Ectodermal cell (in vitro differentiated cells): ENCODE results near the gene CCDC57.
"Not testable (repeated sequence)": the region's sequence is repeated elsewhere in the genome, so short reads cannot be mapped to it uniquely, and the experiment has no call there.

ENCODE experiments used
- H3K27ac ChIP-seq: 2 replicates; pipeline ENCODE4 v1.7.0; 2013; ENCODE audit warnings: mild to moderate bottlenecking, low read depth, low read length; ENCODE audit not compliant: insufficient read depth, poor library complexity, severe bottlenecking
- H3K27me3 ChIP-seq: 2 replicates; pipeline ENCODE4 v1.7.0; 2013; ENCODE audit warnings: mild to moderate bottlenecking, low read length; ENCODE audit not compliant: insufficient read depth, control insufficient read depth, poor library complexity, severe bottlenecking
- H3K36me3 ChIP-seq: one replicate; pipeline ENCODE4 v1.7.0; 2013; ENCODE audit warnings: low read length; ENCODE audit not compliant: control insufficient read depth, insufficient read depth
- H3K4me1 ChIP-seq: one replicate; pipeline ENCODE4 v1.7.0; 2013; ENCODE audit warnings: low read length; ENCODE audit not compliant: control insufficient read depth, insufficient read depth
- H3K4me3 ChIP-seq: 2 replicates; pipeline ENCODE4 v1.7.0; 2013; ENCODE audit warnings: low read depth, low read length, control low read depth; ENCODE audit not compliant: insufficient read depth
- H3K9me3 ChIP-seq: 2 replicates; pipeline ENCODE4 v1.7.0; 2013; ENCODE audit warnings: mild to moderate bottlenecking, low read length, moderate library complexity; ENCODE audit not compliant: control insufficient read depth
- WGBS, 2 experiments: methylation state at CpG; one replicate each; pipeline ENCODE4 v1.1.7; 2013; ENCODE audit warnings: missing lambda C conversion rate in 2 of 2; 5-methylcytosine and 5-hydroxymethylcytosine counted together

CCDC57 gene

DNA sequence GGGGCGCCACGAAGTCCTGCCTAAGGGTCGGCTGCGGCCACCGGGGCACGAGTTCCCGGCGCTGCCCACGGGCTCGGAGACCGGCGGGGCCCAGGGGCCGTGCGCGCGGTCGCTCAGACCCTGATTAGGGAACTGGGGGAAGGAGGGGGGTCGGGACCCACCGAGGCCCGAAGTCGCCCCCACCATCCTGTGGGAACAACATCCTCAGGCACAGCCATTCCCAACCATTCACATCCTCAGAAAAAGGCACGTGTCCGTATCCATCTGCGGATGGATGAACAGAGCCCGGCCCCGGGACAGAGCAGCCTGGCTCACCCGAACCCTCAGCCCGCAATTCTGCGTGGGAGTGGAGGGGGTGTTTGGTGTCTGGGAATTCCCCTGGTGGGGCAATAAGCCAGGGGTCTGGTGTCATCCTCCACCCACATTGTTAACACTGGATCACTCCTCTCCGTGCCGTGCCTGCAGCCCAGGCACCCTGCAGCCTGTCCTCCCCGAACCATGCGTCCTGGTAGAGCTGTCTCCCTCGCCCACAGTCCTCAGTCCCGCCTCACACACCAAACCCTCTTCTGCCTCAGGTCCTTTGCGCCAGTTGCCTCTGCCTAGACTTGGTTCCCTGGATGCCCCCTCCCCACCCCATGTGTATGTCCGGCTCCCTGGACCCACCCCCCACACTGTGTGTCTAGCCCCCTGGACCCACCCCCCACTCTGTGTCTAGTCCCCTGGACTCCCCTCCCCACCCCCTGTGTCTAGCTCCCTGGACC lies 789 bp upstream of the CCDC57 start:
- H3K4me3 ChIP-seq: peak overlapping the region; percentile 87
- H3K27ac ChIP-seq: no peak overlapping the region
- peaks cover 14% of the 10 kb centered on the region for H3K27me3 ChIP-seq
- WGBS, 2 experiments: 11 to 12% methylated on average over 36 to 37 of the region's 37 CpGs
- no peaks in the 10 kb centered on the region for H3K9me3 ChIP-seq
- no peaks in the 10 kb centered on the region for H3K36me3 ChIP-seq
- no peaks in the 10 kb centered on the region for H3K4me1 ChIP-seq

DNA sequence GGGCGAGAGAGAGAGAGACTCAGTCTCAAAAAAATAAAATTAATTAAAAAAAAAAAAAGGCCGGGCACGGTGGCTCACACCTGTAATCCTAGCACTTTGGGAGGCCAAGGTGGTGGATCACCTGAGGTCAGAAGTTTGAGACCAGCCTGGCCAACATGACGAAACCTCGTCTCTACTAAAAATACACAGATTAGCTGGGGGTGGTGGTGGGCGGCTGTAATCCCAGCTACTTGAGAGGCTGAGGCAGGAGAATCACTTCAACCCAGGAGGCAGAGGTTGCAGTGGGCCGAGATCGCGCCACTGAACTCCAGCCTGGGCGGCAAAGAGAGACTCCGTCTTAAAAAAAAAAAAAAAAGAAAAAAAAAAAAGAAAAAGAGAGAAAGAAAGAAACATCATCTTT lies 2.0 kb downstream of the CCDC57 start:
- 94% methylated on average over 9 to 11 of the region's 11 CpGs for WGBS, 2 experiments
- peaks cover 14% of the 10 kb centered on the region for H3K27me3 ChIP-seq

DNA sequence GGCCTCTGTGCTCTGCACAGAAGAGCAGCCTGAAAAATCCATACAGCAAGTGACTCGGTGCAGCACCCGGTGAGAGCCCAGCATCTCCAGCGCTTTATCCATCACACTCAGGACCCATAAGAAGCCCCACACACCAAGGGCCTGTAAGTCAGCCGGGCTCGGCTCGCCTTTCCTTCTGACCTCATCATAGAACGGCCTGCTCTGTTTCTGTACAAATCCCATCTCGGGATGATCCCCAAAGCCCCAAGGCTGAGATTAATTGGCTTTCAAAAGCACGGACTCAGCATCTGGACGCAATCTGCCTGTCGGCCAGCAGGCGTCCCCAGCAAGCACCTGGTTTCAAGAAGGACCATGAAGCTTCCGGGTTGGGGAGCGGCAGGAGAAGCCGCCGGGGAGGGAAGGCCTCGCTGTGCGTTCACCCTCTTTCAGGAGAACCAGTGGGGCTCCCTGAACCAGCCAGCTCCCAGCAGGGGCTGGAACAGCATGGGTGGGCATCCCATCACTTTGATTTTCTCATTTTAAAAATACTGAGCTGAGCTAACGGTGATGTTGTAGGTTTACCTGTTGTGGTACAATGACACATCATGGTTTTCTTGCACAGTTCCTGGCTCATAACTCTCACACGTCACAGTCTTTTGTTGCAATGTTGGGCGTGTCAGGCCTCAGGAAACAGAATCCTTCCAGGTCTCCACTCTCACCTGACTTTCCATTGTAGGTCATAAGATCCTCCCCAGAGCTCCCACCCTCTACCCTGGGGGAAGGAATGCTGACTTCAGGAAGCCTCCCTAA lies 6.7 kb downstream of the CCDC57 start:
- Histone ChIP-seq H3K4me1 (no peaks in the 10 kb centered on the region), H3K27ac (no peak overlapping the region), H3K27me3 (no peaks in the 10 kb centered on the region), H3K9me3 (no peaks in the 10 kb centered on the region), H3K4me3 (no peak overlapping the region), H3K36me3 (no peaks in the 10 kb centered on the region)
- 38 to 39% methylated on average over 21 of the region's 21 CpGs for WGBS, 2 experiments

More for the DNA sequence above, 2.0 kb downstream of the CCDC57 start:
- not testable (repeated sequence) for H3K9me3 ChIP-seq, H3K4me1 ChIP-seq, H3K27ac ChIP-seq, H3K4me3 ChIP-seq, H3K36me3 ChIP-seq

DNA sequence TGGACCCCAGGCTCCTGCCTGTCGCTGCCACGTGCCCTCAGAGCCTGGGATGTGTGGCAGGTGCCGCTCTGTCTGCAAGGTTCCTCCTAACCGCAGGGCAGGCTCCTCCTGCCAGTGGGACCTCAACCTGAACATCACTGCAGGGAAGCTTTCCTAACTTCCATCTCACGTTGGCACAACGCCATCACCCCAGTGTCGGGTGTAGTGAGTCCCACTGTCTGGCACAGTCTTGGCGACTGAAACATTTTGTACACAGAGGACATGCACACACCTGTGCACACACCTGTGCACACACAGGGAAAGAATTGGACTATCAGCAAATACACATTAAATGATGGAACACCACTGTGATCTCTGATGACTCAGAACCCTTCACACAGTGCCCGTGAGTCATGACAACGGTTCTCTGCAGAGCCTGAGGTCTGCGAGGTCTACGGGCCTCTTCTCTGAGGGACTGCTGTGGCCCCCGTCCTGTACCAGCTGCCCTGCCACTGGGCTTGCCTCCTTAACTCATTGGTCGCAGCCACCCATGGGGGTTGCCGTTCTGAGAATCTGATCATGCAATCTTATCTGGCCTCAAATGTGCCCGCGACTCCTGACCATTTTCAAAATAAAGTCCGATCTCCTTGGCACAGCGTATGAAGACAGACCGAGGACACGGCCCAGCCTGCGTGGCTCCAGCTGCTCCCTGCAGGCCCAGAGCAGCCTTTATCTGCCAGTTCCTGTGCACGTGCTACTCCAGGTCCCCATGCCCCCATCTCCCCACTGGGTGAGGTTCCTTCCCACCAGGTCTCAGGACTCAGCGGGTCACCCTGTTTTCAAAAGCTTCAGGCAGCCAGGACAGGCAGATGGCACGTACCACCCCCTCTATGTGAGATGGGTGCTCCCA lies 7.6 kb downstream of the CCDC57 start:
- Histone ChIP-seq H3K4me1 (no peaks in the 10 kb centered on the region), H3K27ac (no peak overlapping the region), H3K36me3 (no peaks in the 10 kb centered on the region), H3K9me3 (no peaks in the 10 kb centered on the region), H3K27me3 (no peaks in the 10 kb centered on the region), H3K4me3 (no peak overlapping the region)
- 86 to 87% methylated on average over 25 of the region's 25 CpGs for WGBS, 2 experiments

DNA sequence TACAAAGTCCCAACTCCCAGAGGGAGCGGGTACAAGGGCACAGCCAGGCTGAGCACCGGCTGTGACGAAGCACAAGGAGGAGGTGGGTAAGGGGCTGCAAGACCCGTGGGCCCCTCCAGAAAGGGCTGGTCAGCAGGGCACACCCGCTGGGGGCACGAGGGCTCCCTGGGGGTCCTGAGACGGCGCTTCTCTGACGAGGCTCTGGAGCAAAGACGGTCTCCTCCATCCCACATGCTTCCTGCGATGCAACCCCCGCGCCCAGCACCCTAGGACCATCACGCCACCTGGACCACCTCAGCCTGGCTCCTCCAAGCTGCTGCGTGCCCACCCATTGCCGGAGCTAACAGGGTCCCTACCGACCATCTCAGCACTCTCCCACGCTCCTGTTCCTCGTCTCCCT lies 8.7 kb downstream of the CCDC57 start:
- WGBS, 2 experiments: 88 to 89% methylated on average over 19 of the region's 19 CpGs
- H3K4me1 ChIP-seq: no peaks in the 10 kb centered on the region
- H3K4me3 ChIP-seq: no peak overlapping the region
- no peaks in the 10 kb centered on the region for H3K36me3 ChIP-seq
- no peaks in the 10 kb centered on the region for H3K27me3 ChIP-seq
- H3K9me3 ChIP-seq: no peaks in the 10 kb centered on the region
- no peak overlapping the region for H3K27ac ChIP-seq

DNA sequence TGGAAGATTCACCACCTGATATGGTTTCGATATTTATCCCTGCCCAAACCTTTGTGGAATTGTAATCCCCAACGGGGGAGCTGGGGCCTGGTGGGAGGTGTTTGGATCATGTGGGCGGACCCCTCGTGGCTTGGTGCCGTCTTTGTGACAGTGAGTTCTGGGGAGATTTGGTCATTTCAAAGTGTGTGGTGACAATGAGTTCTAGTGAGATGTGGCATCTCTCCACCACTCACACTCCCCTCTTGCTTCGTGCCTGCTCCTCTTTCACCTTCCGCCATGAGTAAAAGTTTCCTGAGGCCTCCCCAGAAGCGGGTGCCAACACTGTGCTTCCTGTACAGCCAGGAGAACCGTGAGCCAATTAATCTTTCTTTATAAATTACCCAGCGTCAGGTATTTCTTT lies 9.7 kb downstream of the CCDC57 start:
- Histone ChIP-seq H3K4me3 (no peak overlapping the region), H3K27me3 (no peaks in the 10 kb centered on the region), H3K36me3 (no peaks in the 10 kb centered on the region), H3K27ac (no peak overlapping the region), H3K4me1 (no peaks in the 10 kb centered on the region), H3K9me3 (no peaks in the 10 kb centered on the region)
- 77 to 91% methylated on average over 9 to 10 of the region's 10 CpGs for WGBS, 2 experiments

DNA sequence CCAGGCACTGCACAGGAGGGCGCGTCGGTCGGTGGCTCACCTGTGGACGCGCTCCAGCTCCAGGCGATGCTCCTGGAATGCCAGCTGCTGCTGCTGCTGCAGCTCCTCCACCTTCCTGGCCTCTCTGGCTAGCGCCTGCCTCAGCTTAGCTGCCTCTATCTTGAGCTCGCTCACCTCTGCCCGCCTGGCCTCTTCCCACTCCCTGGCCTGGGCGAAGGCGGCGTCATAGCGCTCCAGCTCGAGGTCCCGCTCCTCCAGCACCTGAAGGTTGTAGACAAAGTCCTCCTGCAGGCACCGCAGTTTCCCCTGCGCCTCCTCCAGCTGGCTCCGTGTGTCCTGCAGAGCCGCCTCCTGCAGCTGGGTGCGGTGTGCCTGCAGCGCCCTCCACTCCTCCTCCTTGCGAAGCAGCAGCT lies 11.1 kb downstream of the CCDC57 start:
- H3K36me3 ChIP-seq: no peaks in the 10 kb centered on the region
- H3K27ac ChIP-seq: no peak overlapping the region
- H3K4me3 ChIP-seq: no peak overlapping the region
- H3K9me3 ChIP-seq: no peaks in the 10 kb centered on the region
- H3K4me1 ChIP-seq: no peaks in the 10 kb centered on the region
- WGBS, 2 experiments: 89% methylated on average over 23 of the region's 23 CpGs
- H3K27me3 ChIP-seq: no peaks in the 10 kb centered on the region

DNA sequence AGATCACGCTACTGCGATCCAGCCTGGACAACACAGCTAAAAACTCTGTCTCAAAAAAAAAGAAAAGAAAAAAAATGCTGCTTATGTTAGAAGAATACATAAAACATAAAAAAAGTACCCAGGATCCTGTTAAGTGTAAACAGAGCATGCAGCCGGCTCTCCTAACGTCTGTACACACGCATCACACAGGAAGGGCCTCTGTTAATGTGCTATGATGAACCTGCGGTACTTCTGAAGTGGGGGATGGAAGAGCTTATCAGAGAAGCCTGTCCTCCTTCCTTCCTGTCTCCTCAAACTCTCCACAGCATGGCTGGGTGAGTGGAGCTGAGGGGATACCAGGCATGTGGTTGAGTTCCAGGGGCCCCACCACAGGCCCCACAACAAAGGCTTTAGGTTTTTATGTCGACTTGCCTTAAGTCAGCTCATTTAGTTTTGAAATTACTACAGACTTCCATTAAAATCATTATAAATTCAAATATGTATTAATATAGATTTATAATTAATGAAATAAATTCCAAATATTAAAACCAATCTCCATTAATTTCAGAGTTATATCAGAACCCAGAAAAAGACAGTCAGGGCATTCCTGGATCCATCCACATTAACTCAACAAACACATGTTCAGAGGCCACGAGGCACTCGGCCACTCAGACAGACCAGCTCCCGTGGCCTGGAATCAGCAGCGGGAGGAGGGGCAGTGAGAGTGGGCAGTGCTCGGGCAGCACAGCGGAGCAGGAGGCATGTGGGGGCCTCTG lies 11.7 kb downstream of the CCDC57 start:
- no peaks in the 10 kb centered on the region for H3K9me3 ChIP-seq
- H3K4me1 ChIP-seq: no peaks in the 10 kb centered on the region
- 87 to 89% methylated on average over 13 of the region's 13 CpGs for WGBS, 2 experiments
- no peak overlapping the region for H3K27ac ChIP-seq
- no peak overlapping the region for H3K4me3 ChIP-seq
- no peaks in the 10 kb centered on the region for H3K36me3 ChIP-seq
- H3K27me3 ChIP-seq: no peaks in the 10 kb centered on the region

DNA sequence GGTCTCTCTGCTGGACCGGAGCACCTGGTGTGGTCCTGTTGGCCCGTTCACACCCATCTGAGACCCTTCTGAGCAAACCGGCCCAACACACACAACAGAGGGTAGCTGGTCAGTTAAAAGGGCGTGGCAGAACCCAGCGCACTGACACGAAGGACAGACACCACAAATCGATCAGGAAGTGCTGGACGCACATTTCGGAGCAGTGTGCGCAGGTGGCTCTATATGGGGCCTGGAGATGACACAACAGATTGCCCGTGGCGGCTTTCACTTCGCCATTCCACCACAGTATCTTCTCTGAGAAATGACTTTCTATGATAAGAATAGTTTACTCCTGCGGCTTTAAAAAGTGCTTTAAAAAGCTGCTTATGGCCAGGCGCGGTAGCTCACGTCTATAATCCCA lies 12.5 kb downstream of the CCDC57 start:
- no peak overlapping the region for H3K27ac ChIP-seq
- H3K9me3 ChIP-seq: no peaks in the 10 kb centered on the region
- no peaks in the 10 kb centered on the region for H3K4me1 ChIP-seq
- 94 to 96% methylated on average over 17 of the region's 17 CpGs for WGBS, 2 experiments
- no peaks in the 10 kb centered on the region for H3K36me3 ChIP-seq
- H3K4me3 ChIP-seq: no peak overlapping the region
- H3K27me3 ChIP-seq: no peaks in the 10 kb centered on the region
